DOHH2 (cell line): ENCODE measurements around the gene SUSD1.
A peak's percentile ranks its signal among the peaks of the same experiment; 100 is the strongest.
"Not testable (repeated sequence)": the region's sequence is repeated elsewhere in the genome, so short reads cannot be mapped to it uniquely, and the experiment has no call there.

Experiments
- H3F3A ChIP-seq: fragments of 200-600 bp; sonication (generic), shearing (Covaris generic); 2 replicates; pipeline ENCODE4 v1.6.0; 2016; ENCODE audit warnings: antibody characterized with exemption, mild to moderate bottlenecking; ENCODE audit not compliant: control insufficient read depth, insufficient read depth
- H3K27ac ChIP-seq: fragments of 200-600 bp; sonication (generic); 2 replicates; pipeline ENCODE4 v1.5.1; 2014; ENCODE audit warnings: low read depth, mild to moderate bottlenecking, low read length, moderate library complexity
- H3K27me3 ChIP-seq: fragments of 200-600 bp; sonication (generic); 2 replicates; pipeline ENCODE4 v1.6.1; 2014; ENCODE audit warnings: mild to moderate bottlenecking, low read length, mixed read lengths; ENCODE audit not compliant: control insufficient read depth
- H3K36me3 ChIP-seq: fragments of 200-600 bp; sonication (generic); 2 replicates; pipeline ENCODE4 v1.6.1; 2014; ENCODE audit warnings: mild to moderate bottlenecking, low read length, moderate library complexity, mixed read lengths; ENCODE audit not compliant: control insufficient read depth
- H3K4me1 ChIP-seq: fragments of 200-600 bp; sonication (generic); 2 replicates; pipeline ENCODE4 v1.6.1; 2014; ENCODE audit warnings: mild to moderate bottlenecking, low read length, mixed read lengths; ENCODE audit not compliant: control insufficient read depth
- H3K4me2 ChIP-seq: fragments of 200-600 bp; sonication (generic); 2 replicates; pipeline ENCODE4 v1.6.0; 2014; ENCODE audit warnings: mild to moderate bottlenecking, low read length, moderate library complexity
- H3K4me3 ChIP-seq: fragments of 200-600 bp; sonication (generic); 2 replicates; pipeline ENCODE4 v1.5.1; 2014; ENCODE audit warnings: mild to moderate bottlenecking, low read length, mixed read lengths
- H3K79me2 ChIP-seq: fragments of 200-600 bp; sonication (generic); 2 replicates; pipeline ENCODE4 v1.6.1; 2014; ENCODE audit warnings: mild to moderate bottlenecking, low read length, mixed read lengths; ENCODE audit not compliant: control insufficient read depth
- H3K9me2 ChIP-seq: fragments of 200-600 bp; sonication (generic); replicated peaks from 2 replicates; pipeline ENCODE4 v1.6.1; 2014; ENCODE audit warnings: mild to moderate bottlenecking, low read length, mixed read lengths; ENCODE audit not compliant: control insufficient read depth
- H3K9me3 ChIP-seq: fragments of 200-600 bp; sonication (generic); 2 replicates; pipeline ENCODE4 v1.6.1; 2014; ENCODE audit warnings: antibody characterized with exemption, low read length, mixed read lengths; ENCODE audit not compliant: control insufficient read depth, insufficient read depth
- H4K20me1 ChIP-seq: fragments of 200-600 bp; sonication (generic); 2 replicates; pipeline ENCODE4 v1.6.0; 2014; ENCODE audit warnings: low read depth, mild to moderate bottlenecking, antibody characterized with exemption, low read length, moderate library complexity; ENCODE audit not compliant: control insufficient read depth, insufficient read depth
- CTCF ChIP-seq: fragments of 200-600 bp; sonication (generic); IDR thresholded peaks from one replicate; pipeline ENCODE4 v1.5.1; 2014; ENCODE audit warnings: antibody characterized with exemption, mild to moderate bottlenecking, low read depth, low read length; ENCODE audit not compliant: poor library complexity, severe bottlenecking
- EZH2phosphoT487 ChIP-seq: fragments of 200-600 bp; sonication (generic); IDR thresholded peaks from 2 replicates; pipeline ENCODE4 v1.6.1; 2017; ENCODE audit warnings: borderline replicate concordance, mild to moderate bottlenecking, antibody characterized with exemption, low read length, moderate library complexity, mixed read lengths

Gene SUSD1

GRCh38 chr9:112076814-112077213, 98.3 kb downstream of the SUSD1 start:
- no peak overlapping the region for H3K27ac ChIP-seq
- no peaks in the 10 kb centered on the region for H3K79me2 ChIP-seq
- peaks cover 35% of the 10 kb centered on the region for H3K4me1 ChIP-seq
- H3K27me3 ChIP-seq: 0 out of 2 replicates have a peak, but pooled peaks cover 5% of the 10 kb centered on the region
- peak overlapping the region; percentile 61 for H3K4me2 ChIP-seq
- H3K4me3 ChIP-seq: peak overlapping the region; percentile 37
- no peaks in the 10 kb centered on the region; the same call in 1 of the 2 replicates for H3F3A ChIP-seq
- TF ChIP-seq CTCF: no peak
- TF ChIP-seq EZH2phosphoT487: no peak
- no peaks in the 10 kb centered on the region for H3K36me3 ChIP-seq
- no peaks in the 10 kb centered on the region for H4K20me1 ChIP-seq
- H3K9me2 ChIP-seq: no peaks in the 10 kb centered on the region
- H3K9me3 ChIP-seq: no peaks in the 10 kb centered on the region

- H3K9me2 ChIP-seq: no peaks in the 10 kb centered on the region
- H3K79me2 ChIP-seq: no peaks in the 10 kb centered on the region
- H3F3A ChIP-seq: peaks cover 3% of the 10 kb centered on the region
- no peak for TF ChIP-seq EZH2phosphoT487
- peaks cover 39% of the 10 kb centered on the region for H3K4me1 ChIP-seq
- no peaks in the 10 kb centered on the region for H3K27me3 ChIP-seq
- no peak overlapping the region for H3K27ac ChIP-seq
- no peaks in the 10 kb centered on the region for H4K20me1 ChIP-seq
- no peak overlapping the region for H3K4me2 ChIP-seq
- no peaks in the 10 kb centered on the region for H3K36me3 ChIP-seq
- H3K4me3 ChIP-seq: no peak overlapping the region
- H3K9me3 ChIP-seq: no peaks in the 10 kb centered on the region
These were observed 100.1 kb downstream of the SUSD1 start for GRCh38 chr9:112075009-112075378.

- Histone ChIP-seq H4K20me1 (no peaks in the 10 kb centered on the region), H3K4me2 (peak overlapping the region; percentile 28), H3K27ac (no peak overlapping the region), H3F3A (peaks cover 3% of the 10 kb centered on the region), H3K9me2 (no peaks in the 10 kb centered on the region), H3K36me3 (no peaks in the 10 kb centered on the region), H3K9me3 (no peaks in the 10 kb centered on the region), H3K4me3 (no peak overlapping the region), H3K4me1 (peaks cover 45% of the 10 kb centered on the region), H3K79me2 (no peaks in the 10 kb centered on the region), H3K27me3 (no peaks in the 10 kb centered on the region)
- TF ChIP-seq CTCF (peak; percentile 97), EZH2phosphoT487 (no peak)
These were observed 100.7 kb downstream of the SUSD1 start for GRCh38 chr9:112074250-112075008.

- H3K4me2 ChIP-seq, H3K9me3 ChIP-seq, H4K20me1 ChIP-seq, H3F3A ChIP-seq, H3K36me3 ChIP-seq, H3K9me2 ChIP-seq, H3K4me3 ChIP-seq, H3K79me2 ChIP-seq, H3K27ac ChIP-seq, H3K27me3 ChIP-seq: not testable (repeated sequence)
- H3K4me1 ChIP-seq: peaks cover 52% of the 10 kb centered on the region
These were observed 101.4 kb downstream of the SUSD1 start for GRCh38 chr9:112073639-112074173.
